ENCODE measurements around the gene SHISA4. TPM values are rescaled to one million over a fixed set of nuclear protein-coding genes. Genes with fewer than 3 reads are reported as not detected.
A peak's percentile ranks its signal among the peaks of the same experiment; 100 is the strongest.

The SHISA4 gene
- total RNA-seq, 6 donors from 2014 or later, result 4.6 to 20.9 (median 11.8) TPM

- Histone ChIP-seq H3K4me3 (peak overlapping the region in 2 of 4 donors; percentile 4 to 24), H3K27ac (peak overlapping the region in 3 of 4 donors; percentile 15 to 32 (median 24))
Observed at GRCh38 chr1:201941420-201942128, 52.9 kb downstream of the SHISA4 start.

GRCh38 chr1:201942129-201942495, 53.4 kb downstream of the SHISA4 start:
- Histone ChIP-seq H3K27me3 (no peaks in the 10 kb centered on the region), H3K36me3 (no peaks in the 10 kb centered on the region), H3K4me1 (peaks cover 12 to 35% (median 18%) of the 10 kb centered on the region in 4 donors), H3K4me3 (peak overlapping the region in 2 of 4 donors; percentile 4 to 24), H3K27ac (peak overlapping the region in 2 of 4 donors; percentile 24 to 32), H3K9me3 (no peaks in the 10 kb centered on the region)
- TF ChIP-seq POLR2A (IDR thresholded peaks at IDR 0.05) (no peak), CTCF (IDR thresholded peaks at IDR 0.05) (no peak), POLR2AphosphoS5 (IDR thresholded peaks at IDR 0.05) (no peak), EP300 (IDR thresholded peaks at IDR 0.05) (no peak)
- no peak for ATAC-seq (ENCODE audit: low FRiP score in 2 of 2)
- WGBS, 2 donors, result 86 to 91% methylated on average over 1 of the region's 1 CpG
- no peak for DNase-seq

More at GRCh38 chr1:201941420-201942128, 52.9 kb downstream of the SHISA4 start:
- WGBS, 2 donors, result 66 to 70% methylated on average over 12 to 18 of the region's 18 CpGs
- TF ChIP-seq CTCF (IDR thresholded peaks at IDR 0.05) (no peak), POLR2AphosphoS5 (IDR thresholded peaks at IDR 0.05) (no peak), POLR2A (IDR thresholded peaks at IDR 0.05) (no peak), EP300 (IDR thresholded peaks at IDR 0.05) (no peak)
- DNase-seq, result peak in 1 of 2 donors; percentile 51
- no peak for ATAC-seq (ENCODE audit: low FRiP score in 2 of 2)
- Histone ChIP-seq H3K36me3 (no peaks in the 10 kb centered on the region), H3K9me3 (no peaks in the 10 kb centered on the region), H3K4me1 (peaks cover 12 to 30% (median 17%) of the 10 kb centered on the region in 4 donors), H3K27me3 (no peaks in the 10 kb centered on the region)

Small RNA genes within 50 kb of the gene (small RNA-seq; reads per million reads assigned to genes)
- gene MIR6739, result 0 to 0.06 (median 0) reads per million in 4 donors

Other genes with a start within 250 kb of the SHISA4 start
- 10 to 100 TPM; 22.8 to 46.7 (median 35.7) TPM for gene IPO9, start 59.7 kb upstream of the SHISA4 start, total RNA-seq
- 10 to 100 TPM; 16.6 to 28.1 (median 22.9) TPM for gene LMOD1, start 57.6 kb downstream of the SHISA4 start, total RNA-seq
- 10 to 100 TPM; 11.7 to 38.9 (median 23.2) TPM for gene TIMM17A, start 66.6 kb downstream of the SHISA4 start, total RNA-seq
- gene RNPEP, start 93.8 kb downstream of the SHISA4 start, total RNA-seq, result 100 to 1,000 TPM in 2 of 6 donors, 10 to 100 TPM in 4; 67.7 to 116 (median 76.5) TPM
- gene ELF3, start 121.7 kb downstream of the SHISA4 start, total RNA-seq, result 100 to 1,000 TPM in 4 of 6 donors, 10 to 100 TPM in 2; 82.8 to 261 (median 137) TPM
- under 1 TPM in 3 of 6 donors, not detected in 3; under 0.01 to 0.07 (median 0.03) TPM for gene GPR37L1, start 234.0 kb downstream of the SHISA4 start, total RNA-seq

Data from upper lobe of left lung (tissue), 6 donors.